ENCODE data around the gene ATXN3L.

DNA sequence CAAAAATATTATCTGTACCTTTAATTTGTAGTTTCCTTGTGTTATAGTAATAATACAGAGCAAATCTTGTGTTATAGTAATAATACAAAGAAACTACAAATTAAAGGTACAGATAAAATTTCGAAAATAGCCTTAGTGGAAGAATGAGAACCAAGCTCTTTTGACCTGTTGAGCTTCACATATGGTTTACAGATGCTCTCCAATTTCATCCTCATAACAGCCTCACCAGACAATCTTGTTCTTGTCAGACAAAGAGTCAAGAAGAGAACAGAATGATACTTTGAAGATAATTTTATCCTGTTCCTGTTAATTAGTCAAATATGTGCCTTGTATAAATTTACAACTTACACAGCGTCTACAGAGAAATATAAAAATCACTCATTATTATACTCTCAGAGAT lies 12.8 kb downstream of the ATXN3L start:
- TF ChIP-seq, protein P1, sequence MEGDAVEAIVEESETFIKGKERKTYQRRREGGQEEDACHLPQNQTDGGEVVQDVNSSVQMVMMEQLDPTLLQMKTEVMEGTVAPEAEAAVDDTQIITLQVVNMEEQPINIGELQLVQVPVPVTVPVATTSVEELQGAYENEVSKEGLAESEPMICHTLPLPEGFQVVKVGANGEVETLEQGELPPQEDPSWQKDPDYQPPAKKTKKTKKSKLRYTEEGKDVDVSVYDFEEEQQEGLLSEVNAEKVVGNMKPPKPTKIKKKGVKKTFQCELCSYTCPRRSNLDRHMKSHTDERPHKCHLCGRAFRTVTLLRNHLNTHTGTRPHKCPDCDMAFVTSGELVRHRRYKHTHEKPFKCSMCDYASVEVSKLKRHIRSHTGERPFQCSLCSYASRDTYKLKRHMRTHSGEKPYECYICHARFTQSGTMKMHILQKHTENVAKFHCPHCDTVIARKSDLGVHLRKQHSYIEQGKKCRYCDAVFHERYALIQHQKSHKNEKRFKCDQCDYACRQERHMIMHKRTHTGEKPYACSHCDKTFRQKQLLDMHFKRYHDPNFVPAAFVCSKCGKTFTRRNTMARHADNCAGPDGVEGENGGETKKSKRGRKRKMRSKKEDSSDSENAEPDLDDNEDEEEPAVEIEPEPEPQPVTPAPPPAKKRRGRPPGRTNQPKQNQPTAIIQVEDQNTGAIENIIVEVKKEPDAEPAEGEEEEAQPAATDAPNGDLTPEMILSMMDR (IDR thresholded peaks at IDR 0.05; ENCODE audit: insufficient read depth, low read length, poor library complexity, severe bottlenecking): no peak
- no peak for TF ChIP-seq EZH2phosphoT487 (conservative IDR thresholded peaks at IDR 0.05; ENCODE audit: low read length)

All from SU-DHL-6 (cell line).